Subcutaneous adipose tissue (tissue), 4 donors: ENCODE results near the gene CKAP2L. TPM values are rescaled to one million over a fixed set of nuclear protein-coding genes. Genes with fewer than 3 reads are reported as not detected.

Source experiments
- CTCF ChIP-seq: fragments of 450-650 bp; IDR thresholded peaks from one replicate; pipeline ENCODE4 v1.5.1; 2016; ENCODE audit warnings: low read depth, mild to moderate bottlenecking, control low read depth, antibody characterized with exemption, moderate library complexity
- total RNA-seq, 4 donors: library from RNA; depleted of rRNA; stranded (reverse); fragments of >200 nt; gene quantifications; one replicate each; pipeline ENCODE4 v1.1.0, GENCODE V29; 2016

The CKAP2L gene
- total RNA-seq, 4 donors from 2014 or later: 0.19 to 3.1 (median 1.5) TPM; not detected in 1

- TF ChIP-seq CTCF: no peak
Observed at GRCh38 chr2:112791019-112791418, 26.6 kb upstream of the CKAP2L start.

- TF ChIP-seq CTCF: no peak
Observed at GRCh38 chr2:112790305-112790704, 25.9 kb upstream of the CKAP2L start.

- TF ChIP-seq CTCF: no peak
Observed at GRCh38 chr2:112789186-112789585, 24.8 kb upstream of the CKAP2L start.

- TF ChIP-seq CTCF: no peak
Observed at GRCh38 chr2:112788653-112789052, 24.2 kb upstream of the CKAP2L start.

GRCh38 chr2:112787729-112788393 is 23.5 kb upstream of the CKAP2L start:
- no peak for TF ChIP-seq CTCF

GRCh38 chr2:112787294-112787693 is 22.9 kb upstream of the CKAP2L start:
- TF ChIP-seq CTCF: no peak

- no peak for TF ChIP-seq CTCF
Observed at GRCh38 chr2:112784199-112785189, 20.1 kb upstream of the CKAP2L start, which contains the start of gene IL1A. TSS of gene IL1A (minus strand) at chr2:112784493. CDS start at chr2:112783770, 723 bp downstream.
